HG02970 (cell line): ENCODE measurements around the gene PLP1.
"Not testable (repeated sequence)": the region's sequence is repeated elsewhere in the genome, so short reads cannot be mapped to it uniquely, and the experiment has no call there.

Experiments used
- ATAC-seq: cut with Tn5 transposase; IDR thresholded peaks from one replicate; pipeline ENCODE4 v1.9.1; 2021; ENCODE audit warnings: mild to moderate bottlenecking, moderate library complexity, moderate number of reproducible peaks; ENCODE audit not compliant: unreplicated experiment, low FRiP score

The PLP1 gene

GRCh38 chrX:103776546-103776945, at the start of gene PLP1:
Gene PLP1 (plus strand): TSS chrX:103776840. CDS start chrX:103776996, 156 bp downstream.
- ATAC-seq, result no peak

GRCh38 chrX:103727115-103727514, 49.5 kb upstream of the PLP1 start:
- no peak for ATAC-seq

DNA sequence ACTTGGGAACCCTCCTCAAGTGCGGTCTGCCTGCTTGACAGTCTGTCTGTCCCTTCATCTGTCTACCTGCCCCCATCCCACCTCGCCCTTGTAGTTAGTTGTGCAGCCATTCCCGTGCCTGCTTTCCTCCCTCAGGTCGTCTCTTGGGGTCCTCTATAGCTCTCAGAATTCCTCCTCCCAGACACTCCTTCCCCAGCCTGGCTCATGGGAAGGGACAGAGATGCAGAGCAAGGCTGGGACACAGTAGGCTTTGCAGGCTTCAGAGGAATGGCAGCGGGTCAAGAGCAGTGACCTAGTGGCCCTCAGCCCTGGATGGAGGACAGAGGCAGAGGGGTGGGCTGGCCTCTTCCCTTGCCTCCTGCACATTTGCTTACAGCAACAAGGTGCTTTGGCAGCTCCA, 47.6 kb upstream of the PLP1 start:
- ATAC-seq, result no peak

DNA sequence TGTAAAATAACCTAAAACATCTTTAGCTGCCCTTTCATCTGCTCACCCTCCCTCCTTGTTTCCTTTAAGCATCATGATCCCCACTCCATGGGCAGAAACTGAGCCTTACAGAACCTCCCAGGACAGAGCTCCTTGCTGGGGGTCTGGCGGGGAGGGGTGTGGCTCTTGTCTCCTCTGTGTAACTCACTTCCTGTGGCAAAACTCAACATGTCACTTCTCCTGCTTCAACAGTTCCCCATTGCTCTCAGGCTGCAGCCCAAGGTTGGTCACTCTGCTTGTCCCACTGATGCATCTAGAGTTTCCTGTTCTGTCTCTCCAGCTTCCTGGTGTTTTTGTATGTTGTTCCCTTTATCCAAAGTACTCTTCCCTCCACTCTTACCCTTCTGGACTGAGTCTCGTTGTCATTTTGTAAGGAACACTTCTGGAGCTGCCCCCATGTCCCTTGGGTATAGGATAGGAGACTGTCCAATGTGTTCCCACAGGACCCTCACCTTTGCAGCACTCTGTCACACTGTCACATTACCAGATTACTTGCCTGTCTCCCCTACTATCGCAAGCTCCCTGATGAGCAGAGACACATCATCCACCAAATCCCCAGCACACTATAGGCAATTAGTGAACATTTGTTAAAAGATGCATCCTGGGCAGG, 46.4 kb upstream of the PLP1 start:
- ATAC-seq, result no peak

DNA sequence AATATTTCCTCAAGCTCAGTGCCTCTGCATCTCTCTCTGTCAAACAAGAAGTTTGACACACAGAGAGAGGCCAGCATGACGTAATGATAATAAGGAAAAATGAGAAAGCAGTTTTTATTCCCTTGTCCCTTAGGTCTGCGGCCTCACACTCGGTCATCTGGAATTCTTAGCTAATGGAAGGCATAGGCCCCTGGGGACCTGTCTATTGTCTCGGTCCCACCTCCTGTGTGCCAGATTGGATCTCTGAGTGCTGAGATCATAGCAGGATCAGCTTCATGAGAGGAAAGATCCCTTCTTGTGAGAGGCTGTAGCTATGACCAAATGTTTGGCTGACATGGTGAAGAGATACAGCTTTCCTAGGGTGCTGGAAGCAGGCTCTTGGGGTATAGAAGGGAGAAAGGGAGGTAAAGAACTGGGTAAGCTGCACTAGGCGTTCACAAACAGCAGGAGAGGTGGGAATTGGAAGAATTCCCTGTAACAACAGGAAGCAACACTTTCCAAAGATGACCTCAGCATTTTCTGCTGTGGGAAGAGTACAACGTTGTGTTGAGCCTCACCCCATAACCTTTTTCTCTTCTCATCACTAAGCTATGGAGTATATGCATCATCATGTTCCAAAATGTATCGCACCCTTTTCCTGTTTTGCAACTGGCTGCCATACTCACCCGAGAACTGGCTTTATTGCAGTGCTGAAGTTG, 45.7 kb upstream of the PLP1 start:
- no peak for ATAC-seq

DNA sequence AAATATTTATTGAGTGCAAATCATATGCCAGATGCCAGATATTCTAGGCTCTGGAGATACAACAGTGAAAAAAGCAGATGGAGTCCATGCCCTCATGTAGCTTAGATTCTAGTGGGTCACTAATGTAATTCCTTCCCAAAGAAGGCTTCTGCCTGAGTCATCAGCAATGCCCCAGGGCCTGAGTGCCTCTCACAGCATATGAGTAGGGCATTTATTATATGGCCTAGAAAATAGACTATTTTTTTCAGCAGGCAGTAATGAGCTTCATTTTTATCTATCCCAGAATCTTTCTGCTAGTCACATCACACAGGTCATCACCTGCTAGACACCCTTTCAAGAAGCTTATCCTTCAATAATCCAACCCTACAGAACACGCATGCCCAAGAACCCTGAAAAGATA, 43.6 kb upstream of the PLP1 start:
- no peak for ATAC-seq

GRCh38 chrX:103734125-103734760, 42.4 kb upstream of the PLP1 start:
- no peak for ATAC-seq

DNA sequence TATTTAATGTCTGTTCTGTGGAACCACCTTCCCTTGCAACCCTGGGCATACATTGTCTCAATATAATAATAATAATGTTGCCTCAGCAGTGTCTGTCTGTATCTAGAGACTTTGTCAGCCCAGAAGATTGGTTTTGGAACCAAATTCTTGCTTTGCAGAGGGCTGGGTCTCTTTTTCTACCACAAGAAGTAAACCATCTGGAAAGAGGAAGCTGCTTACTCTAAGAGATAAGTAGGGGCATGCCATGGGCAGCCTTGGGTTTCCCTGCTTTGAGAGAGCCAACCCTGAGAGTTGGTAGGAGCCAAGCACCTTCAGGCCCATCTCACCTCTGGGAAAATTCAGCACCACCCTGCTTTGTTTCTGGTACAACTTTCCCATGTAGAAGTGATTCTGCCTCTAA, 38.9 kb upstream of the PLP1 start:
- ATAC-seq, result no peak

- no peak for ATAC-seq
Measured at GRCh38 chrX:103739421-103739820, 37.2 kb upstream of the PLP1 start.

DNA sequence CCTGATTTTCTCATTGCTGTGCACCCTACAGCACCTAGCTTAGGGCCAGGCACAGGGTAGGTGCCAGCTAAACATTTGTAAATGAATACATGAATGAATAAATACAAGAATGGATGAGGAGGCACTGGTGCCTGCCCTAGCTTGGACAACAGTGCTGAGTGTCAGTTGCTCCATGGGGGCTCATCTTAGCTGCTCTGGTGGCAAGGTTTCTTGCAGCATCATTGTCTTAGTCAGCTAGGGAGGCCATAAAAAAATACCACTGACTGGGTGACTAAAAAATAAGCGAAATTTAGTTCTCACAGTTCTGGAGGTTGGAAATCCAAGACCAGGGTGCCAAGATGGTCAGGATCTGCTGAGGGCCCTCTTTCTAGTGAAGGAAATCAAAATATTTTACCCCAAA, 34.8 kb upstream of the PLP1 start:
- ATAC-seq, result no peak

DNA sequence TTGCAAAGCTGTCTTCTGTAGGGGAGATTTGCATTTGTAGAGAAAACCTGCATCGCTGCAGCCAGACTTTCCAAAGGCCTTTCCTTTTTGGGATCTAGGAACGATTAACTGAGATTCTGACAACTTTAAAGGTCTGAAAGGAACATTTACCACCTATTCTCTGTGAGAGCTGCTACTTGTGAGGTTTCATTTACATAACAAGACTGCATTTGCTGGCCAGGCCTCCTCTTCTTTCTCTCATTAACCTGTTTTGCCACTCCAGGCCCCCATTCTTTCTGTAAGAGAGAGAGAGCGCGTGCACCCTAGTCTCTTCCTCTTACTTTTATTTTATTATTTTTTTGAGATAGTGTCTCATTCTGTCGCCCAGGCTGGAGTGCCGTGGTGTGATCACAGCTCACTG, 34.3 kb upstream of the PLP1 start:
- ATAC-seq, result no peak

DNA sequence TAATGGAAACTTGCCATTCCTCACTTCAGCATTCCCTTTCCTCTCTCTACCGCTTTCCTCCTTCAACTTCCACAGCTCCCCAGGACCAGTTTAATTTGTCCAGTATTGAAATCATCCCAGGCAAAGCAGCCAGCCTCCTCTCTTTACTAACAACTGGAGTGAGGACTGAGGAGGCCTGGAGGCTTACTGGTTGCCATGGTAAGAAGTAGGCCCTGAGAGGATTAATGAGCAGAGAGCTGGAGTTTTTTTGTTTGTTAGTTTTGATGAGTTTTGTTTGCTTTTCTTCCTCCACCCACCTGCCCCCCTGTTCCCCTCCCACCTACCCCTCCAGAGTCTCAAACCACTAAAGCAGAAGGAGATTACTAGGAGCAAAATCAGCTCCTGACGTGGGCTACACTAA, 29.5 kb upstream of the PLP1 start:
- ATAC-seq, result no peak

GRCh38 chrX:103754401-103754800, 22.2 kb upstream of the PLP1 start:
- ATAC-seq, result no peak

GRCh38 chrX:103756736-103757135, 19.9 kb upstream of the PLP1 start:
- ATAC-seq, result no peak

GRCh38 chrX:103758555-103758954, 18.1 kb upstream of the PLP1 start:
- ATAC-seq, result no peak

- not testable (repeated sequence) for ATAC-seq
Measured at GRCh38 chrX:103763541-103763940, 13.1 kb upstream of the PLP1 start.

GRCh38 chrX:103766813-103767555, 9.7 kb upstream of the PLP1 start:
- ATAC-seq, result not testable (repeated sequence)

GRCh38 chrX:103773445-103773844, 3.2 kb upstream of the PLP1 start:
- no peak for ATAC-seq

DNA sequence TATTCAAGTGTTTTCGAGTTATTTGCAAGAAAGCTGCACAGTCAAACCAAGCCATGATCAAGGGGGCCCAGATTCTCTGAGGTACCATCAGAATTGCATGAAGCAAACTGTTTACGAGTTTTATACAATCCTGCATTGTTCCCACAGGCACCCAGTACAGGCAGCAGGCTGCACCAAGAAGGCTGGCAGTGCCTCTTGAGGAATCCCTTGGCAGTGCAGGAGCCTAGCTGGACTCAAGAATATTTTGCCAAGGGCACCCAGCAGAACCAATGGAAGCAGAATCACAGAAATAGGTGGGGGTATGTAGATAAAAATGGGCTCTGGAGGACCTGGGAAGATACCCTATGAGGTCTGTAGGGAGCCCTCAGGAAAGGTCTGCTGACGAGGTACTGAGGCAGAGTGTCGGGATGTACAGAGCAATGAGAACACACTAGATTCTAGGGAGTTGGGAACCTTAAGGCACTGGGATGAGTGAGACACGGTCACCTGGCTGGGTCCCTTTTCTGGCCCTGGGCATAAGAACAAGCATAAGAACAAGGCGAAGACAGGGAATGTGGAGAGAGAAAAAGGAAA, 2.5 kb upstream of the PLP1 start:
- no peak for ATAC-seq

DNA sequence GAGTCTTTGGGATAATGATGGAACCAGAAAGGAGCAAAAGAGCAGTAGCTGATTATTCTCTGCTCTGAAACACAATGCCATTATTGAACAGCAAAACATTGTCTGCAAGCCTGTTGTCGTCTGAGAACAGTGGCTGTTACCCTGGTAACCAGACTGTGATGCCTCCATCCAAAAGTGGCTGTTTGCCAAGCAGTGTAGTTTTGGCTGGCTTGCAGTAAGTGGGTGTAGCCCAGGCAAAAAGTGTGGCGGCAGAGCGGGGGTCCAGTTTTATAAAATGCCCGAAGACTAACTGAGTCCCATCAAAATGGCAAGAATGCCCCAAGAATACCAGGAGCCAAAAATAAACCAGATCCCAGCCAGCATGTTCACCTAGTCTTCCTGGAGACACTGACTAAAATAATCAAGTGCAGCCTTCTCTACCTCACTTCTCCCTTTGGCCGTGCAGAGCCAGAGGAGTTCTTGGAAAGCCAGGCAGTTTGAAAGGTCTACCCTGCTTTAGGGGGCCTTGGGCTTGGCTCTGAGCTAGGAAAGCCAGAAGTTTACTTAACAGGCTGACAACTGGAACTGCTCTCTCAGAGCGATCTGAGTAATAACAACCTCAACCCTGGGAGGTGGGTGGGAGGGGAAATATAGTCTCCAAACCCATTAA, 2.6 kb downstream of the PLP1 start:
- no peak for ATAC-seq
